ENCODE measurements around the gene CHCHD3.

The CHCHD3 gene

GRCh38 chr7:133020496-133020895, 61.4 kb downstream of the CHCHD3 start:
- H3K9me3 ChIP-seq (ENCODE audit: insufficient read depth, low read length), result no peaks in the 10 kb centered on the region
- no peaks in the 10 kb centered on the region for H3K27me3 ChIP-seq (ENCODE audit: low read depth, low read length)
- H3K4me1 ChIP-seq (ENCODE audit: low read length), result no peaks in the 10 kb centered on the region
- H3K9ac ChIP-seq (ENCODE audit: low read length), result no peak overlapping the region
- peaks cover 6% of the 10 kb centered on the region for H3K36me3 ChIP-seq (replicated peaks; ENCODE audit: low read depth, low read length)
- no peak overlapping the region for H3K27ac ChIP-seq (ENCODE audit: low read length)
- H3K4me3 ChIP-seq (ENCODE audit: low read length), result no peak overlapping the region
- TF ChIP-seq CTCF (IDR thresholded peaks at IDR 0.05; ENCODE audit: low read depth, low read length) (no peak), EZH2phosphoT487 (IDR thresholded peaks at IDR 0.05; ENCODE audit: low read depth) (no peak)
- no peak overlapping the region for H2AFZ ChIP-seq (ENCODE audit: low read depth, low read length)
- H3K4me2 ChIP-seq (ENCODE audit: low read length), result no peak overlapping the region
- peaks cover 14% of the 10 kb centered on the region; the same call in 1 of the 2 replicates for H3K79me2 ChIP-seq (ENCODE audit: low read length)
- peaks cover 7% of the 10 kb centered on the region; the same call in 1 of the 2 replicates for H4K20me1 ChIP-seq (ENCODE audit: insufficient read depth, low read length)

GRCh38 chr7:133019590-133019989, 62.3 kb downstream of the CHCHD3 start:
- no peak overlapping the region for H3K4me2 ChIP-seq (ENCODE audit: low read length)
- TF ChIP-seq EZH2phosphoT487 (IDR thresholded peaks at IDR 0.05; ENCODE audit: low read depth) (no peak), CTCF (IDR thresholded peaks at IDR 0.05; ENCODE audit: low read depth, low read length) (no peak)
- H4K20me1 ChIP-seq (ENCODE audit: insufficient read depth, low read length), result peaks cover 7% of the 10 kb centered on the region; the same call in 1 of the 2 replicates
- H3K79me2 ChIP-seq (ENCODE audit: low read length), result peaks cover 18% of the 10 kb centered on the region
- H3K9ac ChIP-seq (ENCODE audit: low read length), result no peak overlapping the region
- H3K36me3 ChIP-seq (replicated peaks; ENCODE audit: low read depth, low read length), result peaks cover 6% of the 10 kb centered on the region
- H3K4me3 ChIP-seq (ENCODE audit: low read length), result no peak overlapping the region
- H3K4me1 ChIP-seq (ENCODE audit: low read length), result no peaks in the 10 kb centered on the region
- H3K9me3 ChIP-seq (ENCODE audit: insufficient read depth, low read length), result no peaks in the 10 kb centered on the region
- H3K27ac ChIP-seq (ENCODE audit: low read length), result no peak overlapping the region
- H3K27me3 ChIP-seq (ENCODE audit: low read depth, low read length), result no peaks in the 10 kb centered on the region
- no peak overlapping the region for H2AFZ ChIP-seq (ENCODE audit: low read depth, low read length)

GRCh38 chr7:133016604-133017003, 65.3 kb downstream of the CHCHD3 start:
- no peak overlapping the region for H3K9ac ChIP-seq (ENCODE audit: low read length)
- H3K27ac ChIP-seq (ENCODE audit: low read length), result no peak overlapping the region
- no peaks in the 10 kb centered on the region for H3K27me3 ChIP-seq (ENCODE audit: low read depth, low read length)
- no peak overlapping the region for H3K4me3 ChIP-seq (ENCODE audit: low read length)
- peaks cover 10% of the 10 kb centered on the region; the same call in 1 of the 2 replicates for H4K20me1 ChIP-seq (ENCODE audit: insufficient read depth, low read length)
- H3K4me1 ChIP-seq (ENCODE audit: low read length), result no peaks in the 10 kb centered on the region
- H2AFZ ChIP-seq (ENCODE audit: low read depth, low read length), result no peak overlapping the region
- TF ChIP-seq EZH2phosphoT487 (IDR thresholded peaks at IDR 0.05; ENCODE audit: low read depth) (no peak), CTCF (IDR thresholded peaks at IDR 0.05; ENCODE audit: low read depth, low read length) (no peak)
- H3K79me2 ChIP-seq (ENCODE audit: low read length), result peaks cover 19% of the 10 kb centered on the region
- no peak overlapping the region for H3K4me2 ChIP-seq (ENCODE audit: low read length)
- no peaks in the 10 kb centered on the region for H3K9me3 ChIP-seq (ENCODE audit: insufficient read depth, low read length)
- H3K36me3 ChIP-seq (replicated peaks; ENCODE audit: low read depth, low read length), result peaks cover 6% of the 10 kb centered on the region

GRCh38 chr7:133015888-133016287, 66.0 kb downstream of the CHCHD3 start:
- Histone ChIP-seq H3K9me3 (ENCODE audit: insufficient read depth, low read length) (no peaks in the 10 kb centered on the region), H3K4me2 (ENCODE audit: low read length) (no peak overlapping the region), H3K79me2 (ENCODE audit: low read length) (peaks cover 19% of the 10 kb centered on the region), H3K27me3 (ENCODE audit: low read depth, low read length) (no peaks in the 10 kb centered on the region), H4K20me1 (ENCODE audit: insufficient read depth, low read length) (peaks cover 10% of the 10 kb centered on the region; the same call in 1 of the 2 replicates), H3K4me1 (ENCODE audit: low read length) (no peaks in the 10 kb centered on the region), H3K27ac (ENCODE audit: low read length) (no peak overlapping the region), H3K4me3 (ENCODE audit: low read length) (no peak overlapping the region), H3K36me3 (replicated peaks; ENCODE audit: low read depth, low read length) (peaks cover 6% of the 10 kb centered on the region), H3K9ac (ENCODE audit: low read length) (no peak overlapping the region), H2AFZ (ENCODE audit: low read depth, low read length) (no peak overlapping the region)
- TF ChIP-seq EZH2phosphoT487 (IDR thresholded peaks at IDR 0.05; ENCODE audit: low read depth) (no peak), CTCF (IDR thresholded peaks at IDR 0.05; ENCODE audit: low read depth, low read length) (no peak)
